HG02884 (cell line): ENCODE results near the gene MYO10.
"Not testable (repeated sequence)": the region's sequence is repeated elsewhere in the genome, so short reads cannot be mapped to it uniquely, and the experiment has no call there.

Experiments used
- ATAC-seq: cut with Tn5 transposase; IDR thresholded peaks from one replicate; pipeline ENCODE4 v1.9.1; 2021; ENCODE audit warnings: mild to moderate bottlenecking, moderate library complexity; ENCODE audit not compliant: unreplicated experiment

MYO10 gene

DNA sequence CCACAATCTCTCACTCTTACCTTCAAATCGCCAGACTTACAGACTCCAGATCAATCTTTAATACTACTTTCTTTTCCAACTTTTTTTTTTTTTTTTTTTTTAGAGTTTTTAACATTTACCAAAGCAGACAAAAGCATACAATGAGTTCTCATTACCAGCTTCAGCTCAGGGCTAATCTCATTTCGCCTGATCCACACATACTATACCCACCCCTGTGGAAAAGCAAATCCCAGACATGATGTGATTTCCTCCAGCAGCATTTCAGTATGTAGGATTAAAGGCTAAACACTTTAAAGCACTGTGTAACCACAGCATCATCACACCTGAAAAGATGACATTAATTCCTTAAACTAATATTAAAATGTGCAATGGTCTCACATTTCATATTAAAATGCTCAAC is 180.4 kb downstream of the MYO10 start:
- no peak for ATAC-seq

DNA sequence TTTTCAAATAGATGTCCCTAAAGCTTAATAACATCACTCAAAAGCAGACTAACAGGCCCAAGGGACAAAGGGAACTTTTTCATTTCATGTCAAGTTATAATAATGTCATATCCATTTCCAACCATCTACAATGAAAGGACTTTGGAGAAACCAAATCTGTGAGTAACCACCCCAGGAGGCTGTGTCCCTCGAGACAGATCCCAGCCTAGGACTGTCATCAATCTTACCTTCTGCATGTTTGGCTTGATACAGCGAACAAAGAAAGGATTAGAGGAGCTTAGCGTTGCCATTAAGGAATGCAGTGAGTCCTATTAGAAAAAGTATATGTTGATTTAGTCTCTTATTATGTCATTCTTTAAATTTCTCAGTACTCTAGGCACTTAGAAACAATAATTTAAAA is 181.5 kb downstream of the MYO10 start:
- no peak for ATAC-seq

DNA sequence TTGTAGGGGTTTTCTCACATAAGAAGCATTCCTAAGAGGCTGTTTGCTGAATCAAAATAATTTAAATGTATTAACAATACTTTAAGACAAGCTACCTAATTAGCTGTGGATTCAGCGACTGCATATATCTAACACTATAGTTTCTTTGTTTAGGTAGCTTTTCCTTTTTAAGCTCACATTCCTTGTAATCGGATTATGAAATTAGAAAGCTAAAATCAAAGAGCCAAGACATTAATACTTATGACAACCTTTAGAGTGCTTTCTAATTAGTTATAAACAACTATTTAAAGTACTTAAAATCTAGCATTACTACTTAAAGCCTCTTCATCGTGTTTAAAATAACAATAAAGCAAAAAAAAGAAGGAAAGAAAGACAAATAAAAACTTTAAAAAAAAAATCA is 182.0 kb downstream of the MYO10 start:
- ATAC-seq, result no peak

DNA sequence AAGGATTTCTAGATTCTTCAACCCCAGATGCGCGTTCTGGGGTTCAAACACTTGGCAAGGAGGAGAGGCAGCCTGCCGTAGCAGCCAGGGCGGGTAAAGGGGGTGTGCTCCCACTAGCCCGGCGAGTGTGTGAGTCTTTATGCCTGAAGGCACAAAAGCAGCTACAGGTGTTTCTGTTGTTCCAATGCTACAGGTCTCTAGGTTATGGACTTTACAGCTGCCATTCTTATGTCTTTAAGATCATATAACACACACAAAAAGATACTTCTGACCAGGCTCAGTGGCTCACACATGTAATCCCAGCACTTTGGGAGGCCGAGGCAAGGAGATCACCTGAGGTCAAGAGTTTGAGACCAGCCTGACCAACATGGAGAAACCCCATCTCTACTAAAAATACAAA is 185.6 kb downstream of the MYO10 start:
- no peak for ATAC-seq

DNA sequence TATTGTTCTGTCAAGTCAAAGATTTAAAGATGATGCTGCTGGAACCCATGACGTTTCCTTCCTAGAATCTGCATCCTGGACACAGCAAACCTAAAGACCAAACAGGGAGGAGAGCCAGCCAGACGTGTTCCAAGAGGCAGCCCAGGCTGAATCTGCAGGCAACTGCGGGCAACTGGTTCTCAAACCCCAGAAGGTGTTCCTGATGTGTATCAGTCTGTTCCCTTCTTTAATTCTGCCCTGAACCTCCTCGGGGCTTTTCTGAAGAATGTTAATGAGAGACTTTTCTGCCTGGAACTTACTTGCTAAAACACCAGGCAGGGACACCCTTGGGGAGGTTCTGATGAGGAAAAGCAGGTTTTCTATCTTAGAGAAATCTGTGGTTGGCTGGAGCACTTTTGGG is 186.5 kb downstream of the MYO10 start:
- ATAC-seq, result no peak

DNA sequence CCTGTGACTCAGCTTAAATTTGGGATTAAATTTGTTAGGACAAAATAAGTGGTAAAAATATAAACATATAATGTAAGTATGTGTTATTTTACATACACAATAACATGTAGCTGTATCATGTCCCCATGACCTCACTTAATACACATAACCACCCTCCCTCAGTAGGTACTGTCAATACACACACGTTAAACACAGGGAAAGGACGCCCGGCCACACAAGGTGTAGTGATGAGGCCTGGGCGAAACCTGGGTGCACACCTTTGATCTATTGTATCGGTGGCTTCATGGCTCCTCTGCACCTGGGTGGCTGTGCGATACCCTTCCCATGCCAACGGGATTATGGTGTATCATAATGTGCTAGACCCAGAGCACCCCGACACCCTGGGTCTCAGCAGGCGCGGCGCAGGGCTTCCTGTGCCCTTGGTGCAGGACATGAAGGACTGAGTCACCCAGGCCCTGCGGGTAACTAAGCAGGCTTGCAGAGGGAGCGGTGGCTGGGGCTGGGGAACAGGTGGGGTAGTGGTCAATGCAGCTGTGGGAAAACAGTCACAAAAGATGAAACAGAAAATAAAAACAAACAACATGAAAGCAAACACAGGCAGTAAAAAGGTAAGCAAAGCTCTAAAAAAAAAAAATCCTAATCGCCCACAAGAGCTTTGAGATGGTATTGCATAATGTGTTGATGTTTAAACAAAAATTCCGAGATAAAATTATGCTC is 191.8 kb downstream of the MYO10 start:
- no peak for ATAC-seq

DNA sequence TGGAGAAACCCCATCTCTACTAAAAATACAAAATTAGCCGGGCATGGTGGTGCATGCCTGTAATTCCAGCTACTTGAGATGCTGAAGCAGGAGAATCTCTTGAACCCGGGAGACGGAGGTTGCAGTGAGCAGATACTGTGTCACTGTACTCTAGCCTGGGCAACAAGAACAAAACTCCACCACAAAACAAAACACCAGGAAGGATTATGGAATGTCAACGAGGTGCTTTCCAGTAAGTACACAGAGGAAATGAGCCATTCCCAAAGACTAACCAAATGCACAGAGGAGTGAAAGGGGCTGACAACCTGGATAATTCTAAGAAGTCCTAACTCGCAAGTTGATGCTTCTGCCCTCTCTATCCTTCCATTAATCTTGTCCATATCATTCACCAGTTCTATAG is 193.2 kb downstream of the MYO10 start:
- ATAC-seq, result no peak

DNA sequence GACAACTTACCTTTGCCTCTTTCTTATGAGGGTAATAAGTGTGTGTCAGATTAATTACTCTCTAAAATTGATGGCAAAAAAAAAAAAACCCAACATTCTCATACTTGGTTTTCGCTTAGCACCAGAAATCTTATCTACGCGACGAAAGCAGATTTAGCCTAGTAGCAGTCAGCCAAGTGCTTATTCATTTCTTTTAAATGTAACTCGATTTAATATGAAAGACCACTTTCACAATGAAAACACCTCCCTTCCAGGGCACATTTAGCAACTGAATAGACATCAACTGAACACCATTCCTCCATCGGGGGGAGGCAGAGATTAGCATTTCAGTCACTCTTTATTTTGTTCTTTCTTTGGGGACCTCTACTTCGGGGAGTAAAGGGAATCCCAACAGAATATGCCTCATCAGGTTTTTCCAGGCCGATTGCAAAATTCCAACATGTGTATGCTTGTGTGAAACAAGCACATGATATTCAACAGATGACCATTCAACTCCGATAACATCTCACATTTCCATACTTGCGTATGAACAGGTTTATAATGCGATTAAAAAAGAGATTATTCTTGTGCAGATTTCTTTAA is 195.2 kb downstream of the MYO10 start:
- no peak for ATAC-seq

DNA sequence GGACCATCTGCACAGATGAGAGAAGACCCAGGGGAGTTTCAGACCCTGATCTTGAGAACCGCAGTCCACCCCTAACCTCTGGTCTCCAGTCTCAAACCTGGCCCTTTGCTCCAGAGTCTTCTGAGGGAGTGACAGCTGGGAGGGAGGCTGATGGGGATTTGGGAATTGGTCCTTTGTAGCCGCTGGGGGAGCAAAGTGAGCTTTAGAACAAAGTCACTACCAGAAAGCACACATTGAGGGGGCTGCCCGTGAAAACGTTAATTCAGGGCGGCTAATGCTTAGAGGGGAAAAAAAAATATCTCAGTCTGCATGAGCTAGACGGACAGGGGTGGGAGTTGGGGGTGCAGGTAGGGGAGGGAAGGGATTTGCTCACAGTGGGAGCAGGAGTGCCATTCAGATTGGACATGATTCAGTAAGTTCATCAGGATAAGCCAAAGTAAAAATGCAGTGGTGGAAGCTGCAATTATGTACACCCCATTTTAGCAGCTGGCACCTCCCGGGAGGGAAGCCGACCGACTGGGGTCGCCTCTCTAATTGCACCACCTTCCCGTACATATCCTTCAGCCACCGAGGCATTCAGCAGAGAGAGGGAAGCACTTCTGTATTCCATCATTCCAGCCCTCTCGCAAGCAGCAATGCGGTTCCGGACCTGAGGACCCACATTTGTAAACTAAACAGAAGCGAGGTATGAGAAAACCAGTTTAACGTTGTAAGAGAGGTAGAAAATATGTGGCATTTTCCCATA is 195.8 kb downstream of the MYO10 start:
- no peak for ATAC-seq

DNA sequence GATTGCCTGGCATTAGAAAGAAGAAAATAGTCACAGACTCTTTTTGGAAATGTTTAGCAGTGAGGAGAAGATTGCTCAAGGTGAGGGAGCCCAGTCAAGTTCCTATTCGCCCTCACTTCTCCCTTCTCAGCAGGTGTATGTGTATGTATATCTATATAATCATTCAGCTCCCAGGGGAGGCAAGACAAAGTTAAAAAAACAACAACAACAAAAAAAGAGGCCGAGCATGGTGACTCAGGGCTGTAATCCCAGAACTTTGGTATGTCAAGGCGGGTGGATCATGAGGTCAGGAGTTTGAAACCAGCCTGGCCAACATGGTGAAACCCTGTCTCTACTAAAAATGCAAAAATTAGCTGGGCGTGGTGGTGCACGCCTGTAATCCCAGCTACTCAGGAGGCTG is 197.7 kb downstream of the MYO10 start:
- ATAC-seq, result not testable (repeated sequence)

DNA sequence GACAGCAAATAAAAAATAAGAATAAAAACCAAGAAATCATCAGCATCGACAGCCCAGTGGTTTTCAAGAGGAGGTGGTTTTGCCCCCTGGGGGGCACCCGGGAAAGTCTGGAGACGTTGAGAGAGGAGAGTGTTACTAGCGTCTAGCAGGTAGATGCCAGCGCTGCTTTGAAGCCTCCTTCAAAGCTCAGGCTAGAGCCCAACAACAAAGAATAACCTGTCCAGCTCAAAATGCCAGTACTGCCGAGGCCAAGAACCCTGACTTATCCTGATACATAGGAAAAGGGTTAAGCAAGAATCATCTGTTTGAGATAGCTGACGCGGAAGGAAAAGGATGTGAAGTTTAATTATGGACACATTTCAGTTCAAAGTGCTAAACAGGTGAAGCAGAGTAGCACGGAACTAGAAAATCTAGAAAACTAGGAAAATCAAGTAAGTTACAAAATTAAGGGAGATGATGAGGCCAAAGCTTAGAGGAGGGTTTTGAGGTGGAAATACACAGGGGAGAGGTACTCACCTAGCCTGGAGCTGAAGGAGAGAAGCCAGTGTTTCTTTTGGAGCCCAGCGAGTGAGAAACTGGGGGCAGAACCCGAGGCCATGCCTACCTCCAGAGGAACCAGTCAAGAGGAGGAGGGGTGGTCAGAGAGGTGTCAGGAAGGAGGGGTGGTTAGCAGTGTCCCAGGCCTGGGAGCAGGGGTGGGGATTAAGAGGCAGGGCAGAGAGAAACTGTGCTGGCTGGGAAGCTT is 198.3 kb downstream of the MYO10 start:
- no peak for ATAC-seq

DNA sequence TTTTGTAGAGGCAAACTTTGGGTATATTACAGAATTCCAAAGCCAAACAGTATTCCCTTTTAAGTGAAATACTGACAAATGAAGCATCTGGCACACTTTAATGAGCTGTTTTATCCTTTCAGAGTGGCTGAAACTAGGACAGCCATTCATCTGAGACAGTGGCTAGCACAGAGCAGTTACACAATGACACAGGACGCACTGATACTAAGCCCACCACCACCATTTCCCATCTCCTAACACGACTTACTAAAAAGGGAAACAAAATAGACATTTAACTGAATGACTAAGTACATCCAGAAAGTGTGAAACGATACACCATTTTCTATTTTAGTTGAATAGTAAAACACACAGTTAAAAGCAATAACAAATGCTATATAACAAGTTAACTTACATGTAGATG is 198.9 kb downstream of the MYO10 start:
- ATAC-seq, result no peak

DNA sequence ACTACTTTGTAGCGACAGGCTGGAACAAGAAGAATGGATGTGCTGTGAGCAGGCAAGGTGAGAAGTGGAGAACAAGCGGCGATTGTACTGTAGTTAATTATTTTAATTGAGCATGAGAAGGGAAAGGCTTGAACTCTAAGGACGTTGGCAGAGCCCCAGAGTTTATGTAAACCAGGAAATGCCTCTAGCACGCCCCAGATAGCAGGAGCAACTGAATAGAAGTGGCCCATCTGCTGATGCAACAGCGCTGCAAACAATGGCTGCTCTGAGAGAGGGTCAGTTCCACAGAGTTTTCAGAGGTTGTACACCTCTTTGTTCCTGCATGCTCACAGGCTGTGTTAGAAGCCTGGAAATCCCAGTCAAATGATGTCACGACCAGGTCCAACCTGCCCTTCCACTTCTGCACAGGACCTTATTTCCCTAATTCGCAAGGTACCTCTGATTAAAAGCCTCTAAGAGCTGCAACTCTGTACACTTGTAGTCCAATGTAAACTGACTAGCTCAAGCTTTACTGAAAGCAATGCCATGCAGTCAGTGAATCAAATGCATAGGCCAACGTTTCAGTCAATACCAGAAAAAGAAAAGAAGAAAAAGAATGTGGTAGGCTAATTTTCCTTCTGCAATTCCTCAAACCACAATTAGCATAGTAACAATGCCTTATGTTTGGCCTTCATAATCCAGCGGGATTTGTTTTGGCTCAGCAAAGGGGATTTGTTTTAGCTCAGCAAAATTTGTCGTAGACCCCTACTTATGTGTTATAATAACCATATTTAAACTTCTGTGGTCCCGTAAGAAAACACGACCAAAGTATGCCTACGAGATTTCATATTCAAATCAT is 199.7 kb downstream of the MYO10 start:
- ATAC-seq, result no peak

DNA sequence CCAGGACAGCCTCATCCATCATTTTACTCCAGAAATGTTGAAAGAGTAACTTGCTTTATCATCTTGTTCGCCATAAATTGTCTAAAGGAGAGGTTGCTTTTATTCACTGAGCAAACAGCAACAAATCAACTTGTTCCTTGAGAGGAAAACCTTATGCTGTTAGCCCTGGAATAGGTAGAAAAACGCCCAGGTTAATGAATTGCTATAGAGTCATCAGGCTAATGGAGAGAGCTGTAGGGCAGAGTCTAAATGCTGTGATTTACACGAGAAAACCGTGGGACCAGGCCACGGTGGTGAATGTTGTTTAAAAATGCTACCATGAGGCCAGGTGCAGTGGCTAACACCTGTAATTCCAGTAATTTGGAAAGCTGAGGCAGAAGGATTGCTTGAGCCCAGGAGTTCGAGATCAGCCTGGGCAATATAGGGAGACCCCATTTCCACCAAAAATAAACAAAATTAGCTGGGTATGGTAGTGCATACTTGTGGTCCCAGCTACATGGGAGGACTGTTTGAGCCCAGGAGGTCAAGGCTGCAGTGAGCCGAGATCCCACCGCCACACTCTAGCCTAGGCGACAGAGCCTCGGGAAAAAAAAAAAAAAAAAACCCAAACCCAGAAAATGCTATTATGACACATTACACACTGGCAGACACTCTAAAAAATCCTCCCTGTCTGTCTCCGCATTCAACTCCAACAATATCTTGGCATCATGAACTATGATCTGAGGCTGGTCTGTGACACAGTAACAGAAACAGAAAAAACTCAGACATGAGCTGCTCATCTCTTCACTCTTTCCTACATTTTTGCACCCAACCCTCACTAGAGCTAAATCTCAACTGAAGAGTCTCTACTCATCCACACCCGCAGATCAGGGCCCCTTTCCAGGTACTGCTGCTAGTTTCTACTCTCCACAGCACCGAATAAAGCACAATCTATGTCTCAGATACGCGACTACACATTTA is 200.7 kb downstream of the MYO10 start:
- ATAC-seq, result no peak

DNA sequence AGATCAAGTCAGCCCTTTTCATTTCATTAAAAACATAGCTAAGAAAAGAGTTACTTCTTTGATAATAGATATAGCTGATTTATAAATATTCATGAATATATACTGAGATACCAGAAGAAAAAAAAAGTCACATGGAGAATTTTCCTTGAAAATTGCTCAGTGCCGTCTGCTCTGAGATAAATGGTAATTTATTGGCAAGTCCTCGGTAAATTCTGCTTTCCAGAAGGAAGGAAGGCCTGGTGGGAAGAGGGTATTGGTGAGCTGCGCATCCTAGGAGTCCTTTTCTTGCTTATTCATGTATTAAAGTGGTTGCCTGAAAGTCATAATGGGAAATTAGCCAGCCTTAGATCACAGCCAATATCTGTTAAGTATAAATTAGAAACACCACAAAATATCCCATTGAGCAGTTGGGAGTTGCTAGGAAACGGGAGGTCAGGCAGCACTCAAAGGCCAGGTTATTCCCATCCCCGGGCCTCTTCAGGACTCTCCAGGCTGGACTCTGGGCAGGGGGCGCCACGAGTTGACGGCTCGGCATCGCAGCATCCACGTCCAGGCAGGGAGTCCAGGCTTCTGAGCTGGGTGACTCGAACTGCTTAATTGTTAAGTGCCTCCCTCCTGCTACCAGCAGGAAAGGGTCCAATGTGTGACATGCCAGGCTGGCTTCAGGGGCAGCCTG is 202.6 kb downstream of the MYO10 start:
- ATAC-seq, result no peak

DNA sequence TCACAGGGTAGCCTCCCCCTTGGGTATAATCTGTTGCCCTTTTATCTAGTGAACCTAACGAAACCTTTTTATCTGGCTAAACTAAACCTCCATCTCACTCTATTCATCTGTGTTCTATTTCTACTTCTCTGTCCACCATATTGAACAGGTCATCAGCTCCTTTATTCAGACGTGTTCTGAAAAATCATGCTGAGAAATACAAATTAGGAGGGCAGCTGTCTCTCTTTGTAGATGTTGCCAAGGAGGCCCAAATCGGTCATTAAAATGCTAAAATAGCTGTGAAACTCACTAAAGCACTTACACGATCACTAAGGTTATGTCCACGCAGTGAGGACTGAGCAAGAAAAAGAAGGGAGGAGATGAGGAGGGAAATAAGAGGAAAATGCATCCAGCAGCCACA is 203.7 kb downstream of the MYO10 start:
- ATAC-seq, result no peak

DNA sequence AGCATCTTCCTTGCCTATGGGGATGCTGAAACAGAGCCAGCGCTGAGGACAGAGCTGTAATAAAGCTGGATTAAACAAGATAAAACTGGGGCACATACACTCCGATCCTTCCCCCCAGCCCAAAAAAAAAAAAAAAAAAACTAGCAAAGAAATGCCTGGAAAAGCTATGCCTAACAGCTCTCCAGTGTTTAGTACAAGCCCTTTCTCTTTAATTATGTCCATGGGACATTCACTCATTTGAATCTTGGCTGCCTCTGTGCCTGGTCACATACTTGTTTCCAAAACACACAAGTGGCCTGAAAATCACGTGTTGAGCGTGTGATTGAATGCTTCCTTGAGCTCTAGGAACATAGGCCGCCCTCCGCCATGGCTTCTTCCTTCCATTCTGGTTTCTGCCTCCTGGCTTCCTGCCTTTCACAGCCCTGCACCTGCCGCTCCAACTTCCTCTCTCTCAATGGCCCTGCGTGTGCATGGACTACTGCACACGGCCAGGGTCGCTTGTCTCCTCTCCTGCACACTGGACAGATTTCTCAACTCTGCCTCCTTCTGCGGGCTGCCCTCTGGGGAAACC is 208.2 kb downstream of the MYO10 start:
- no peak for ATAC-seq

DNA sequence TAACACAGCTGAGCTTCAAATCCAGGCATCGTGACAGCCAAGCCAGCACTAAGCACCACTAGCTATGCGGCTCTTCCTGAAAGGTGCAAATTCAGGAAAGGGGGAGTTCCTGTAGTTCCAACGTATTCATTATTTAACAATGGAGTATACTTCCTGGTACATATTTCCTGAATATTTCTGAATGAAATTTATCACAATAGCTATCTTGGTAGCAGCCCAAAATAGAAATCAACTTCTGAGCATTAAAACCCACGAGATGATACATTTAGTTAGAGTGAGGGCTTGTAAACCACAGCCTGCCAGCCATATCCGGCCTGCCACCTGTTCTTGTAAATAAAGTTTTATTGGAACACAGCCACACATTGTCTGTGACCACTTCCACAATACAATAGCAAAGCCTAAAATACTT is 209.5 kb downstream of the MYO10 start:
- no peak for ATAC-seq

DNA sequence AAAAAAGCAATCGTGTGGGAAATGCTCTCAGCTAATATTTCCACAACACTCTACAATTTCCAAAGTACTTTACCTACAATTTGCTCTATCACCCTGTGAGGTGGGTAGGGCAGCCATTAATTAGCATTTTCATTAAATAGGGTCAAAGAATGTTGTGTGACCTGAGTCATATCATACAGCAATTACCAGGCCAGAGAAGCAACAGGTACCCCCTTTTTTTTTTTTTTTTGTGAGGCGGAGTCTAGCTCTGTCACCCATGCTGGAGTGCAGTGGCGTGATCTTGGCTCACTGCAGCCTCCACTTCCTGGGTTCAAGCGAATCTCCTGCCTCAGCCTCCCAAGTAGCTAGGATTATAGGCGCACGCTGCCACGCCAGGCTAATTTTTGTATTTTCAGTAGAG is 210.5 kb downstream of the MYO10 start:
- no peak for ATAC-seq
